ENCODE results near the gene CXCR6.
A peak's percentile ranks its signal among the peaks of the same experiment; 100 is the strongest.
"Not testable (repeated sequence)": the region's sequence is repeated elsewhere in the genome, so short reads cannot be mapped to it uniquely, and the experiment has no call there.

Gene CXCR6

GRCh38 chr3:45992133-45992729 lies 49.0 kb downstream of the CXCR6 start:
- no peak for ATAC-seq

GRCh38 chr3:45992821-45993221 lies 49.6 kb downstream of the CXCR6 start:
- ATAC-seq, result no peak

- ATAC-seq, result peak; percentile 14 to 22
Observed at GRCh38 chr3:45993421-45994027, 50.3 kb downstream of the CXCR6 start.

- peak; percentile 25 to 34 for ATAC-seq
Observed at GRCh38 chr3:45994419-45995235, 51.4 kb downstream of the CXCR6 start.

GRCh38 chr3:45995236-45996192 lies 52.2 kb downstream of the CXCR6 start, which contains the start of gene FYCO1:
Gene FYCO1, minus strand, starts transcription at chr3:45995824. Its CDS starts 10,914 bp downstream, at chr3:45984910.
- ATAC-seq, result peak; percentile 88 to 92

- ATAC-seq, result not testable (repeated sequence)
Observed at GRCh38 chr3:45997499-45997898, 54.2 kb downstream of the CXCR6 start.

- no peak for ATAC-seq
Observed at GRCh38 chr3:45997942-45998341, 54.7 kb downstream of the CXCR6 start.
